ENCODE results near the gene BRME1.

DNA sequence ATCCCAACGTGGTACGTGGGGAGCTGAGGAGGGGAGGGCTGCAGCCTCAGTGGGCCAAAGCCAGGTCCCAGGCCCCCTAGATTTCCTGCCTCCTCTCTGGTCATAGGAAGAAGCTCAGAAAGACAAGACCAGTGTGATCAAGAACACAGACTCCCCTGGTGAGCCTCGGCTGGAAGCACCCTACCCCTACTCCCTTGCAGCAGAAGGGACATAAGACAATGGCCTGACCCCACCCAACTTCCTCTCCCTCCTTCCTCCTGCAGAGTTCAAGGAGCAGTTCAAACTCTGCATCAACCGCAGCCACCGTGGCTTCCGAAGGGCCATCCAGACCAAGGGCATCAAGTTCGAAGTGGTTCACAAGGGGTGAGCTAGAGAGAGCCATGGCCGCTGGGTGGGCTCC is 20.8 kb upstream of the BRME1 start:
- TF ChIP-seq, protein P1, sequence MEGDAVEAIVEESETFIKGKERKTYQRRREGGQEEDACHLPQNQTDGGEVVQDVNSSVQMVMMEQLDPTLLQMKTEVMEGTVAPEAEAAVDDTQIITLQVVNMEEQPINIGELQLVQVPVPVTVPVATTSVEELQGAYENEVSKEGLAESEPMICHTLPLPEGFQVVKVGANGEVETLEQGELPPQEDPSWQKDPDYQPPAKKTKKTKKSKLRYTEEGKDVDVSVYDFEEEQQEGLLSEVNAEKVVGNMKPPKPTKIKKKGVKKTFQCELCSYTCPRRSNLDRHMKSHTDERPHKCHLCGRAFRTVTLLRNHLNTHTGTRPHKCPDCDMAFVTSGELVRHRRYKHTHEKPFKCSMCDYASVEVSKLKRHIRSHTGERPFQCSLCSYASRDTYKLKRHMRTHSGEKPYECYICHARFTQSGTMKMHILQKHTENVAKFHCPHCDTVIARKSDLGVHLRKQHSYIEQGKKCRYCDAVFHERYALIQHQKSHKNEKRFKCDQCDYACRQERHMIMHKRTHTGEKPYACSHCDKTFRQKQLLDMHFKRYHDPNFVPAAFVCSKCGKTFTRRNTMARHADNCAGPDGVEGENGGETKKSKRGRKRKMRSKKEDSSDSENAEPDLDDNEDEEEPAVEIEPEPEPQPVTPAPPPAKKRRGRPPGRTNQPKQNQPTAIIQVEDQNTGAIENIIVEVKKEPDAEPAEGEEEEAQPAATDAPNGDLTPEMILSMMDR (IDR thresholded peaks at IDR 0.05), result no peak
- TF ChIP-seq POLR2A (IDR thresholded peaks at IDR 0.05), result no peak
